Stimulated activated naive B cell treated with anti-CD40 and anti-IgM and Interleukin-4, amounts not matched to agents 10 μg/mL and 1 μg/mL and 100 μg/mL, for 72 hours (primary cell): ENCODE measurements around the gene RHOT1.
"Not testable (repeated sequence)": the region's sequence is repeated elsewhere in the genome, so short reads cannot be mapped to it uniquely, and the experiment has no call there.

ENCODE experiments used
- ATAC-seq, 2 donors: fragments of 150-1000 bp; cut with Tn5 transposase; replicated peaks; 2 replicates each; pipeline ENCODE4 v1.10.0; 2021; ENCODE audit warnings: moderate library complexity in 1 of 2
- DNase-seq: peaks from one replicate; pipeline ENCODE4 v3.0.0; 2021
- H3K27ac Mint-ChIP-seq: one replicate; pipeline ENCODE4 v1.8.0; 2022; ENCODE audit warnings: mild to moderate bottlenecking, mixed read lengths
- H3K27me3 Mint-ChIP-seq, 2 donors: one replicate each; pipeline ENCODE4 v1.8.0; 2022; ENCODE audit warnings: mixed read lengths in 2 of 2
- H3K36me3 Mint-ChIP-seq, 2 donors: one replicate each; pipeline ENCODE4 v1.8.0; 2022; ENCODE audit warnings: mixed read lengths in 2 of 2, mild to moderate bottlenecking in 1 of 2
- H3K4me1 Mint-ChIP-seq, 2 donors: one replicate each; pipeline ENCODE4 v1.8.0; 2022; ENCODE audit warnings: mixed read lengths in 2 of 2, mild to moderate bottlenecking in 1 of 2
- H3K4me3 Mint-ChIP-seq, 2 donors: one replicate each; pipeline ENCODE4 v1.8.0; 2022; ENCODE audit warnings: mild to moderate bottlenecking in 2 of 2, mixed read lengths in 2 of 2, moderate library complexity in 1 of 2
- H3K9me3 Mint-ChIP-seq, 2 donors: one replicate each; pipeline ENCODE4 v1.8.0; 2022; ENCODE audit warnings: mixed read lengths in 2 of 2, mild to moderate bottlenecking in 1 of 2

Gene RHOT1

DNA sequence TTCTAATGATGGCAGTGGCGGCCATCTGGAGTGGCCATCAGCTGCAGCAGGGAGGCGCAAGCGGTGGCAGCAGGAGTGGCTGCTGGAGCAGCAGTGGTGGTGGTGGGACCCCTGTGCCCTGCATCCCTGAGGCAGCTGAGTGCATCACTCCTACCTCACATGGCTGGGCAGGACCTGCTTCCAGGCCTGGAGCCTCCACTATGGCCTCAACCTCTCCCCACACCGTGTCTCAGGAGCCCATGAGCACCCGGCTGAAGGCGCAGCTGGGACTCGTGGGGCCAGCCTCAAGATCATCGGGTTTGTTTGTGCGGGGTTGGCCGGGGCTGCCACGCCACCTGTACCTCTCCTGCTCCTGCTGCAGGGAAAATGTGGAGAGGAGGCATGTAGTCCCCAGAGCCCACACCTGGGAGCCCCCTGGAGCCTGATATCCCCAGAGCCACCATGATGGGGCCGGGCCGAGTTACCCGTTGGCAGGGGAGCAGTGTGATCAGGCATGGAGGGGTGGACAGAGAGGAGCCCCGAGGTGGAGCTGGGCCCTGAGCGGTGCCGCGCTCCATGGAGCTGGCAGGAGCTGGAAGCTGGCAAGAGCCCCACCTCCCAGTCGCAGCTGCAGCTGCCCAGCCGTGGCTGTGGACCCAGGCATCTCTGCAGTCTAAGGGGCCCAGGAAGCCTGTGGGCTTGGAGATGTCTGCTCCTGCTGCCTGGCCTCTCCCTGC is 16.7 kb downstream of the RHOT1 start:
- H3K9me3 Mint-ChIP-seq: peaks cover 3 to 4% of the 10 kb centered on the region in 2 donors
- H3K27me3 Mint-ChIP-seq: no peaks in the 10 kb centered on the region
- ATAC-seq (no peak), DNase-seq (no peak)
- H3K4me1 Mint-ChIP-seq: peaks cover 10 to 13% of the 10 kb centered on the region in 2 donors
- peaks cover 33 to 45% of the 10 kb centered on the region in 2 donors for H3K36me3 Mint-ChIP-seq
- H3K27ac Mint-ChIP-seq: no peak overlapping the region
- H3K4me3 Mint-ChIP-seq: no peak overlapping the region

- peaks cover 10 to 13% of the 10 kb centered on the region in 2 donors for H3K4me1 Mint-ChIP-seq
- no peaks in the 10 kb centered on the region for H3K27me3 Mint-ChIP-seq
- H3K9me3 Mint-ChIP-seq: peaks cover 3 to 4% of the 10 kb centered on the region in 2 donors
- ATAC-seq (no peak), DNase-seq (no peak)
- no peak overlapping the region for H3K4me3 Mint-ChIP-seq
- H3K36me3 Mint-ChIP-seq: peaks cover 36 to 45% of the 10 kb centered on the region in 2 donors
- H3K27ac Mint-ChIP-seq: no peak overlapping the region
Measured at GRCh38 chr17:32159586-32160438, 17.5 kb downstream of the RHOT1 start.

DNA sequence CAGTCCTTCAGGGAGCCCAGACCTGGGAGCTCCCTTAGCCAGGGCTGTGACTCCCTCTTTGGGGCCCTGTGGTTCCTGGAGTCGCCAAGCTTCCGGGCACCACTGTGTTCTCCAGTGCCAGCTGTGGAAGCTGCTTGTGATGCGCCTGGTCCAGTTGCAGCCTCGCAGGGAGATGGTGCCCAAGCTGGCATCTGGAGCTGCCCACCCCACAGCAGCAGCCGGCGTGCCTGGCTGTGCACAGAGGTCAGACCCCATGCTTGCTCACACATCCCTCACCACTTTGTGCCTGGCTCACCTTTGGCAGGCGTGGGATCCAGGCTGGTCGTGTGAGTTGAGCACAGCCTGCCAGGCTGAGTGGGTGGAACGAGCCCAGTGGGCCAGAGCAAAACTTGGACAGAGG is 18.2 kb downstream of the RHOT1 start:
- no peak for ATAC-seq
- DNase-seq: no peak
- peaks cover 33 to 45% of the 10 kb centered on the region in 2 donors for H3K36me3 Mint-ChIP-seq
- H3K27ac Mint-ChIP-seq: no peak overlapping the region
- peaks cover 3 to 4% of the 10 kb centered on the region in 2 donors for H3K9me3 Mint-ChIP-seq
- H3K4me1 Mint-ChIP-seq: peaks cover 10 to 13% of the 10 kb centered on the region in 2 donors
- no peaks in the 10 kb centered on the region for H3K27me3 Mint-ChIP-seq
- no peak overlapping the region for H3K4me3 Mint-ChIP-seq

- H3K27ac Mint-ChIP-seq: no peak overlapping the region
- H3K27me3 Mint-ChIP-seq: no peaks in the 10 kb centered on the region
- H3K9me3 Mint-ChIP-seq: peaks cover 3 to 4% of the 10 kb centered on the region in 2 donors
- no peak for ATAC-seq
- H3K36me3 Mint-ChIP-seq: peaks cover 33 to 45% of the 10 kb centered on the region in 2 donors
- no peak overlapping the region for H3K4me3 Mint-ChIP-seq
- DNase-seq: no peak
- peaks cover 10 to 13% of the 10 kb centered on the region in 2 donors for H3K4me1 Mint-ChIP-seq
Measured at GRCh38 chr17:32161029-32161428, 18.7 kb downstream of the RHOT1 start.

DNA sequence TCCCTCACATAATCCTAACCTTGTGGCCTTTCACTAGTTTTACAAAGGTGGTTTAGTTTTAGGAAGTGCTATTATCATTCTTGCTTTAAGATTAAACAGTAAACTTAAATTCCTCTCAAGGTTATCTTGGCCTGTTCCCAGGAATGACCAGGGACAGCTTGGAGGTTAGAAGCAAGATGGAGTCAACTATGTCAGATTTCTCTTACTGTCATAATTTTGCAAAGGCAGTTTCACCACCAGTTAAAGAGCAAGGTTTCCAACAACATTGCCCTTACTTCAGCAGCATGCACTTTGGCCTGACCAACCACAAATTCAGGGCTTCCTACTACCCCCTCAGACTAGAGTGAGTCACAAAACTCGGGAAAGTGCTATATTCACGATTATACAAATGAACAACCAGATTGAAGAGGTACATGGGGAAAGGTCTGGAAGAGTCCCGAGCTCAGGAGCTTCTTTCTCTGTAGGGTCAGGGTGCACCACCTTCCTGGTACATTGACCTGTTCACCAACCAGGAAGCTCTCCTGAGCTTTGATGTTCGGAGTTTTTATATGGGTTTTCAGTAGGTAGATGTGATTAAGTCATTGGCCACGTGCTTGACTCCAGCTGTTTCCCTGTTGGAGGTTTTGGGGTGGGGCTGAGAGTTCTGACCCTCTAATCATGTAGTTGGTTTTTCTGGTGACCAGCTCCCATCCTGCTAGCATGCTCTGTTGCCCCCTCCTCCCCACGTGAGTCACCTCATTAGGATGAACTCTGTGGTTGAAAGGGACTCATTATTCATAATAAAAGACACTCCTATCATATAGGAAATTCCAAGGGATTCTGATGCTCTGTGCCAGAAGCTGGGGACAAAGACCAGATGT is 19.4 kb downstream of the RHOT1 start:
- no peak for ATAC-seq
- Mint-ChIP-seq H3K27ac (no peak overlapping the region), H3K4me1 (peaks cover 10 to 13% of the 10 kb centered on the region in 2 donors), H3K27me3 (no peaks in the 10 kb centered on the region), H3K9me3 (peaks cover 4 to 6% of the 10 kb centered on the region in 2 donors), H3K4me3 (no peak overlapping the region), H3K36me3 (peaks cover 38 to 50% of the 10 kb centered on the region in 2 donors)
- DNase-seq: no peak

DNA sequence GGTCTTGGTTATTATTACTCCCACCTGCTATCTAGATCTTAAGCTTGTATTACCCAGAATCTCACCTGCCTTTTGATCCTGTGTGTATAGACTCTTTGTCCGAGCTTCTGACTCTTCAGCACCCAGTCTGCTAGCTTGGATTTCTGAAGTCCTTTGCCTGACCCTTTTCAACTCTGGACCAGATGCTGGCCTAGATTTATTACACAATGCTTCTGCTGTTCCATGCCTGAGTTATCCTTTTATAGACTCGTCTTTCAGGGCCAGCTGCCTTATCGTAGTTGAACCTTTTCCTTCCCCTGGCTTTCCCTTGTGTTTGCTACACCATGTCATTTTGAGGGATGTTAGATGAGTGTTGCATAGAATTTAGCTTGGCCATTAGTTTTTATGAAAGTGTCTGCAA is 32.6 kb downstream of the RHOT1 start:
- Mint-ChIP-seq H3K36me3 (peaks cover 32 to 47% of the 10 kb centered on the region in 2 donors), H3K27ac (peak overlapping the region; percentile 54), H3K4me1 (no peaks in the 10 kb centered on the region), H3K27me3 (no peaks in the 10 kb centered on the region), H3K9me3 (peaks cover 0 to 2% of the 10 kb centered on the region in 2 donors), H3K4me3 (no peak overlapping the region)
- DNase-seq (no peak), ATAC-seq (no peak)

DNA sequence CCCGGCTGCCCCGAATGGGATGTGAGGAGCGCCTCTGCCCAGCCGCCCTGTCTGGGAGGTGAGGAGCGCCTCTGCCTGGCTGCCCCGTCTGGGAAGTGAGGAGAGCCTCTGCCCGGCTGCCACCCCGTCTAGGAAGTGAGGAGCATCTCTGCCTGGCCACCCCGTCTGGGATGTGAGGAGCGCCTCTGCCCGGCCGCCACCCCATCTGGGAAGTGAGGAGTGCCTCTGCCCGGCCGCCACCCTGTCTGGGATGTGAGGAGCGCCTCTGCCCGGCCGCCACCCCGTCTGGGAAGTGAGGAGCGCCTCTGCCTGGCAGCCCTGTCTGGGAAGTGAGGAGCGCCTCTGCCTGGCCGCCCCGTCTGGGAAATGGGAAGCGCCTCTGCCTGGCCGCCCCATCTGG is 36.4 kb downstream of the RHOT1 start:
- H3K27me3 Mint-ChIP-seq, H3K9me3 Mint-ChIP-seq, H3K4me3 Mint-ChIP-seq, H3K27ac Mint-ChIP-seq, DNase-seq, ATAC-seq, H3K4me1 Mint-ChIP-seq: not testable (repeated sequence)
- peaks cover 41 to 68% of the 10 kb centered on the region in 2 donors for H3K36me3 Mint-ChIP-seq

- H3K27ac Mint-ChIP-seq, ATAC-seq, H3K27me3 Mint-ChIP-seq, DNase-seq, H3K4me3 Mint-ChIP-seq, H3K4me1 Mint-ChIP-seq, H3K9me3 Mint-ChIP-seq: not testable (repeated sequence)
- peaks cover 43 to 70% of the 10 kb centered on the region in 2 donors for H3K36me3 Mint-ChIP-seq
Measured at GRCh38 chr17:32179103-32179502, 36.8 kb downstream of the RHOT1 start.

DNA sequence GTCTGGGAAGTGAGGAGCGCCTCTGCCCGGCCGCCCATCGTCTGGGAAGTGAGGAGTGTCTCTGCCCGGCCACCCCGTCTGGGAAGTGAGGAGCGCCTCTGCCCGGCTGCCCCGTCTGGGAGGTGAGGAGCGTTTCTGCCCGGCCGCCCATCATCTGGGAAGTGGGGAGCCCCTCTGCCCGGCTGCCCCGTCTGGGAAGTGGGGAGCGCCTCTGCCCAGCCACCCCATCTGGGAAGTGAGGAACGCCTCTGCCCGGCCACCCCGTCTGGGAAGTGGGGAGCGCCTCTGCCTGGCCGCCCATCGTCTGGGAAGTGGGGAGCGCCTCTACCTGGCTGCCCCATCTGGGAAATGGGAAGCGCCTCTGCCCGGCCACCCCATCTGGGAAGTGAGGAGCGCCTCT is 37.2 kb downstream of the RHOT1 start:
- peaks cover 44 to 72% of the 10 kb centered on the region in 2 donors for H3K36me3 Mint-ChIP-seq
- H3K27ac Mint-ChIP-seq, H3K9me3 Mint-ChIP-seq, H3K4me1 Mint-ChIP-seq, ATAC-seq, H3K27me3 Mint-ChIP-seq, H3K4me3 Mint-ChIP-seq, DNase-seq: not testable (repeated sequence)

- not testable (repeated sequence) for H3K4me3 Mint-ChIP-seq, ATAC-seq, DNase-seq, H3K27ac Mint-ChIP-seq, H3K9me3 Mint-ChIP-seq, H3K4me1 Mint-ChIP-seq, H3K27me3 Mint-ChIP-seq
- peaks cover 43 to 71% of the 10 kb centered on the region in 2 donors for H3K36me3 Mint-ChIP-seq
Measured at GRCh38 chr17:32180262-32180661, 38.0 kb downstream of the RHOT1 start.

DNA sequence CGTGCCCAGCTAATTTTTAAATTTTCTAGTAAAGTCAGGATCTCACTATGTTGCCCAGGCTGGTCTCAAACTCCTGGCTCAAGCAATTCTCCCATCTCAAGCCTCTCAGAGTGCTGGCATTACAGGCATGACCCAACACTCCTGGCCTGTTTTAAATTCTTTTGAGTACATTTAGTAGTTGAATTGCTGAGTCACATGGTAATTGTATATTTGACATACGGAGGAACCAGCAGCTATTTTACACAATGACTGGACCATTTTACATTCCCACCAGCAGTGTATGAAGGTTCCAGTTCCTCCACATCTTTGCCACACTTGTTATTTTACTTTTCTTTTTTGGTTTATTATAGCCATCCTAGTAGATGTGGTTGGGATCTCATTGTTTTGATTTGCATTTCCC is 43.6 kb downstream of the RHOT1 start:
- H3K9me3 Mint-ChIP-seq: no peaks in the 10 kb centered on the region
- no peak overlapping the region for H3K4me3 Mint-ChIP-seq
- no peak for DNase-seq
- no peak for ATAC-seq
- H3K27me3 Mint-ChIP-seq: no peaks in the 10 kb centered on the region
- no peak overlapping the region for H3K27ac Mint-ChIP-seq
- H3K36me3 Mint-ChIP-seq: peaks cover 16 to 31% of the 10 kb centered on the region in 2 donors
- H3K4me1 Mint-ChIP-seq: no peaks in the 10 kb centered on the region

GRCh38 chr17:32187271-32187670 is 45.0 kb downstream of the RHOT1 start:
- ATAC-seq: no peak
- no peaks in the 10 kb centered on the region for H3K4me1 Mint-ChIP-seq
- no peaks in the 10 kb centered on the region for H3K27me3 Mint-ChIP-seq

DNA sequence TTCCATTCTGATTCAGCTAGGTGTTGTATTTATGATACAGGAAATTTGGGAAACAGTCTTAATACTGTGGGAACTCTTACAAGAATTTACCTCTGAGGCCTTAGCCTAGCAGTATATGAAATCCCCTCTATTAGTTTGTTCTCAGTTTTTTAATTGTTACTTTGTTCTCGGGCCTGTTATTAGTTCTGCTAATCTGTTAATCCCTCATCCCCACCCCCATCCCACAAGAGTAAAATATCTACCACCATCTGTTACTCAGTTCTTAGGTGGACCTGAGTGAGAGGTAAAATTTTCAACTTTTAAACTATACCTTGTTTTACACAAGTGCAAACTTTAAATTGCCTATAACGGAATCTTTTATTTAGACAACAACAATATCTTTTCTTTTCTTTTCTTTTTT is 47.0 kb downstream of the RHOT1 start:
- Mint-ChIP-seq H3K27ac (no peak overlapping the region), H3K27me3 (no peaks in the 10 kb centered on the region), H3K4me3 (no peak overlapping the region), H3K36me3 (peaks cover 14 to 24% of the 10 kb centered on the region in 2 donors), H3K4me1 (no peaks in the 10 kb centered on the region), H3K9me3 (no peaks in the 10 kb centered on the region)
- ATAC-seq (no peak), DNase-seq (no peak)

More at GRCh38 chr17:32187271-32187670, 45.0 kb downstream of the RHOT1 start:
- no peak for DNase-seq
- Mint-ChIP-seq H3K36me3 (peaks cover 9 to 23% of the 10 kb centered on the region in 2 donors), H3K4me3 (no peak overlapping the region), H3K27ac (no peak overlapping the region), H3K9me3 (no peaks in the 10 kb centered on the region)

DNA sequence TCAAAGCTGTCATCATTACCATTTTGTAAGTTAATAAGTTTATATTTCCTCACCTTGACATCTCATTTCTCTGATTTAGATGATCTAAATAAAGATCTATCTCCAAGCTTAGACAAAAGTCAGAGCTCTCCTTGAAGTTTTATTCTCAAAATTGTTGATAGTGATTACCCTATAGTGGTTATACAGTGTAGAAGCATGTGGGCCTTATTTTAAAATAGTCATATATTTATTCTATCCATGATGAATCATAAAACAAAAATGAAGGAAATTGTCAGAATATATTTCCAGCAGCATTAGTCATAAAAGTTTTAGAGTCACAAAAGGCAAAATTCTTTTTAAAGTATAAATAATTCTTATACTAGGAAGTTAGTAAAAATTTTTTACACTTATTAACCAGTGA is 49.0 kb downstream of the RHOT1 start:
- peaks cover 20% of the 10 kb centered on the region in 2 donors for H3K36me3 Mint-ChIP-seq
- no peaks in the 10 kb centered on the region for H3K9me3 Mint-ChIP-seq
- no peak for DNase-seq
- no peaks in the 10 kb centered on the region for H3K4me1 Mint-ChIP-seq
- H3K27me3 Mint-ChIP-seq: no peaks in the 10 kb centered on the region
- H3K4me3 Mint-ChIP-seq: no peak overlapping the region
- ATAC-seq: no peak
- no peak overlapping the region for H3K27ac Mint-ChIP-seq
